Measurements from ENCODE around the gene CALM1. TPM values are rescaled to one million over a fixed set of nuclear protein-coding genes. Genes with fewer than 3 reads are reported as not detected.
"Not testable (repeated sequence)": the region's sequence is repeated elsewhere in the genome, so short reads cannot be mapped to it uniquely, and the experiment has no call there.

Gene CALM1
- total RNA-seq, 2 donors from 2014 or later = 137 to 199 TPM

GRCh38 chr14:90386321-90386720 lies 10.5 kb upstream of the CALM1 start:
- Histone ChIP-seq H3K4me1 (peaks cover 50% of the 10 kb centered on the region), H3K36me3 (replicated peaks in 1 of 2; ENCODE audit: insufficient read depth in 1 of 2, low read depth in 2 of 2) (no peaks in the 10 kb centered on the region), H3K27me3 (no peaks in the 10 kb centered on the region), H3K9me3 (no peaks in the 10 kb centered on the region), H3K4me3 (no peak overlapping the region), H3K27ac (no peak overlapping the region)
- TF ChIP-seq POLR2A (IDR thresholded peaks at IDR 0.05) (no peak), CTCF (IDR thresholded peaks at IDR 0.05) (no peak)
- ATAC-seq = no peak
- no peak for DNase-seq
- 94 to 96% methylated on average over 2 of the region's 2 CpGs for WGBS, 2 donors
- intact Hi-C loops (cut with DNase I) = no loop called here

DNA sequence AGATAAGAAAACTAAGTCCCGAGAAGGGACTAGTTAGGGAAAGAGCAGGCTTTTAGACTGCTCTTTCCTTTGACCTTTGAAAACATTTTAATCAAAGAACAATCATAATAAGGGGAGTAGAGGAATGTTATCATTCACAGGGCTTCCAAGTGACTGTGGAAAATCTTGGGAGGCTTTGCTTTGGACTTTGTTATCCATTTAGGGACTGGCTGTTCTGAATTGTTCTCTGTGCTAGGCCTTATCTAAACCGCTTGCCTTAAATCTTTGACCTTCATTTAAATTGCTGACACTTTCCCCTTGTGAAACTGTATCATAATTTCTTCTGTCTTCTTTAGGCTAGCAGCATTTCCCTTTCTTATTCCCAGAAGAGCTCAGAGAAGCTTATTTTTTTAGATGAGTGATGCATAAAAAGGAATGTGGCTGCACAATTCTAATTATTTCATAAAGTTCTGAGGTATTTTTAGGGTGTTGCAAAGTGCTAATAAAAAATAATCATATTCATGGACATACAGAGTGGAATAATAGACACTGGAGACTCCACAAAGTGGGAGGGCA lies 9.5 kb upstream of the CALM1 start:
- TF ChIP-seq CTCF (IDR thresholded peaks at IDR 0.05) = no peak
- no peak for TF ChIP-seq POLR2A (IDR thresholded peaks at IDR 0.05)

DNA sequence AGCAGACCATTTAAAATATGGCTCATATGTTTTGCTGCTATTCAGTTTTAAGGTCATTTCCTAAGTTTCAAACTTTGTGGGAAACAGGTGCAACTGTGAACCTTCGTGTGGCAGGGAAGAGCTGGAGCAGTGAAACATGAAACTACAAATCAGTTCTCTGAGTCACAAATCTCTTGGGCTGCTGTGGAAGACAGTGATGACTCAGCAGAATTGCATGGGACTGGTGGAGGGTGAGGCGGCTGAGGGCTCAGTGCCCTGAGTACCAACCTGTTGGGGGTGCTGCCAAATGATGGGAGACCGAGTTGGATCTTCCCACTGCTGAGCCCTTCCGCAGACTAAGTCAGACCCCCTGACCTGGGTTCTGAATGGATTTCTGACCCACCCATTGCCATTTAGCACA lies 8.4 kb upstream of the CALM1 start:
- Histone ChIP-seq H3K27ac (peak overlapping the region; percentile 18 to 79 (median 52)), H3K27me3 (no peaks in the 10 kb centered on the region), H3K9me3 (no peaks in the 10 kb centered on the region), H3K4me3 (no peak overlapping the region), H3K36me3 (replicated peaks in 1 of 2; ENCODE audit: insufficient read depth in 1 of 2, low read depth in 2 of 2) (no peaks in the 10 kb centered on the region), H3K4me1 (peaks cover 38% of the 10 kb centered on the region)
- DNase-seq (peak; percentile 61 to 73 (median 70)), ATAC-seq (peak; percentile 75)
- 41 to 42% methylated on average over 4 of the region's 4 CpGs for WGBS, 2 donors
- TF ChIP-seq CTCF (IDR thresholded peaks at IDR 0.05) (no peak), POLR2A (IDR thresholded peaks at IDR 0.05) (peak in 1 of 3 donors; percentile 34)
- intact Hi-C loops (cut with DNase I) = no loop called here

More for the DNA sequence above, 9.5 kb upstream of the CALM1 start:
- ATAC-seq (no peak), DNase-seq (no peak)
- 32 to 36% methylated on average over 2 of the region's 2 CpGs for WGBS, 2 donors
- H3K4me1 ChIP-seq = peaks cover 40% of the 10 kb centered on the region
- H3K27ac ChIP-seq = peak overlapping the region in 3 of 4 donors; percentile 31 to 79 (median 34)
- H3K36me3 ChIP-seq (replicated peaks in 1 of 2; ENCODE audit: insufficient read depth in 1 of 2, low read depth in 2 of 2) = no peaks in the 10 kb centered on the region
- intact Hi-C loops (cut with DNase I) = no loop called here
- H3K4me3 ChIP-seq = no peak overlapping the region
- no peaks in the 10 kb centered on the region for H3K27me3 ChIP-seq
- H3K9me3 ChIP-seq = no peaks in the 10 kb centered on the region

- no peak overlapping the region for H3K27ac ChIP-seq
- no peaks in the 10 kb centered on the region for H3K36me3 ChIP-seq (replicated peaks in 1 of 2; ENCODE audit: insufficient read depth in 1 of 2, low read depth in 2 of 2)
- intact Hi-C loops (cut with DNase I) = no loop called here
- H3K4me1 ChIP-seq = peaks cover 33% of the 10 kb centered on the region
- no peak for ATAC-seq
- WGBS, 2 donors = 73 to 80% methylated on average over 1 of the region's 1 CpG
- no peaks in the 10 kb centered on the region for H3K9me3 ChIP-seq
- no peak overlapping the region for H3K4me3 ChIP-seq
- TF ChIP-seq CTCF (IDR thresholded peaks at IDR 0.05) = no peak
- no peak for TF ChIP-seq POLR2A (IDR thresholded peaks at IDR 0.05)
- DNase-seq = no peak
- no peaks in the 10 kb centered on the region for H3K27me3 ChIP-seq
Observed at GRCh38 chr14:90388982-90389381, 7.8 kb upstream of the CALM1 start.

DNA sequence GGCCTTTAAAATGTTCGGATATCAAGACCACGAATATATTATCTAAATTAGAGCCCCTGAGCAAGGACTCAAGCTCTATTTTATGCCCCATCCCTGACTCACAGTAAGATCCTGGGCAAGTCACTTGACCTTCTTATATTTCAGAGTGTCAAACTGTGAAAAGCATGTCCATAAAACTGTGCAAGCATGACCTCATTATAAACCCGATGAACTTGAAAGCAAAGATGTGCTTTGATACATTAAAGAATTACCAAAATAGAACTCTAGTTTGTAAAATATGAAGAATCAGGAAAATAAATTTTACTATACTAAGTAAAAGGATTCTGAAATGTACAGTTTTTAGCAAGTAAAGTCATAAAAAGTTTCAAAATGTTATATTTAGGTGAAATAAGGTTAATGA lies 2.9 kb upstream of the CALM1 start:
- H3K4me1 ChIP-seq = peaks cover 6% of the 10 kb centered on the region
- ATAC-seq = no peak
- no peak for TF ChIP-seq POLR2A (IDR thresholded peaks at IDR 0.05)
- no peak for TF ChIP-seq CTCF (IDR thresholded peaks at IDR 0.05)
- H3K4me3 ChIP-seq = no peak overlapping the region
- no peaks in the 10 kb centered on the region for H3K9me3 ChIP-seq
- no peak overlapping the region for H3K27ac ChIP-seq
- WGBS, 2 donors = 57 to 65% methylated on average over 3 of the region's 3 CpGs
- DNase-seq = no peak
- no peaks in the 10 kb centered on the region for H3K36me3 ChIP-seq (replicated peaks in 1 of 2; ENCODE audit: insufficient read depth in 1 of 2, low read depth in 2 of 2)
- intact Hi-C loops (cut with DNase I) = no loop called here
- H3K27me3 ChIP-seq = no peaks in the 10 kb centered on the region

- H3K27ac ChIP-seq; H3K4me3 ChIP-seq; H3K9me3 ChIP-seq; DNase-seq; H3K27me3 ChIP-seq; H3K36me3 ChIP-seq (replicated peaks in 1 of 2; ENCODE audit: insufficient read depth in 1 of 2, low read depth in 2 of 2); intact Hi-C loops (cut with DNase I); ATAC-seq: not testable (repeated sequence)
- WGBS, 2 donors = 94 to 96% methylated on average over 8 of the region's 8 CpGs
- H3K4me1 ChIP-seq = peaks cover 14% of the 10 kb centered on the region
Observed at GRCh38 chr14:90394782-90395181, 2.0 kb upstream of the CALM1 start.

Data from body of pancreas (tissue), 4 donors.